ENCODE results near the gene TCN1. TPM values are rescaled to one million over a fixed set of nuclear protein-coding genes. Genes with fewer than 3 reads are reported as not detected.
A peak's percentile ranks its signal among the peaks of the same experiment; 100 is the strongest.

Gene TCN1
- total and polyA plus RNA-seq, 9 of the 15 experiments (the other 6 are each of a cell fraction or from before 2014, with no cell fraction given) = 0.63 to 25.9 (median 8.0) TPM

DNA sequence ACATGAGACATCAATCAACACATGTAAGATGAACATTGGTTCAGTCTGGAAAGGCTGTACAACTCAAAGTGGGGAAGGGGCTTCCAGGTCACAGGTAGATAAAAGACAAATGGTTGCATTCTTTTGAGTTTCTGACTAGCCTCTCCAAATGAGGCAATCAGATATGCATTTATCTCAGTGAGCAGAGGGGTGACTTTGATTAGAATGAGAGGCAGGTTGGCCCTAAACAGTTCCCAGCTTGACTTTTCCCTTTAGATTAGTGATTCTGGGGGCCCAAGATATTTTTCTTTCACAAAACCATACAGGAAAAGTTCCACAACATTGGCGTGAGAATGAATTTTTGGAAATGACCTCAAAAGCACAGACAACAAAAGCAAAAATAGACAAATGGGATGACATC, 49.9 kb downstream of the TCN1 start (continued):
- TF ChIP-seq EP300 (IDR thresholded peaks at IDR 0.05; ENCODE audit: low read length) = peak; percentile 29; the same call in 1 of the 2 replicates
- TF ChIP-seq CBFA2T2 (conservative IDR thresholded peaks at IDR 0.05) = peak; percentile 78
- TF ChIP-seq DPF2 (IDR thresholded peaks at IDR 0.05) = peak; percentile 63
- 0 out of 2 replicates have a peak, but pooled peaks have one; percentile 16 for TF ChIP-seq SMARCC2 (IDR thresholded peaks at IDR 0.05; ENCODE audit: low read depth)
- 0 out of 2 replicates have a peak, but pooled peaks have one; percentile 35 for TF ChIP-seq ERF (CRISPR knock-in tag; IDR thresholded peaks at IDR 0.05)

DNA sequence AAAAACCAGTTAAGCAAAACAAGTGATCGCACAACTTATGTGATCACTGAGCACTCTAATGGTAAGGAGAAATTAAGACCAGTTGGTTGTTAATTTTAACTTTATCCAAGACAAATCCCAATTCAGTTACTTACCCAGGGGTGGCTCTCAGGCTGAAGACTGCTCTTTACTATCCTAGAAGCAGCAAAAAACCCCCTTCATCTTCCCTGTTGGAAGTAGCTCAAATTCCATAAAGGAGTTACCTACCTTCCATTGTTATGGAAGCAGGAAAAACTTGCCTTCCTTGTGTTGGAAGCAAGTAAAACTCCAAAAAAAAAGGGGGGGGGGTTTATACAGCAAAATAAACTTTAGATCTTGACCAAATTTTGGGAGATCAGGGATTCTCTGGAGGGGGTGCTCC, 50.5 kb downstream of the TCN1 start:
- Histone ChIP-seq H3K36me3 (ENCODE audit: control insufficient read depth, insufficient read depth, low read length) (no peaks in the 10 kb centered on the region), H3K9ac (ENCODE audit: insufficient read depth in 1 of 2, low read depth in 2 of 2, low read length in 2 of 2) (no peak overlapping the region), H3K4me2 (ENCODE audit: insufficient read depth, low read length) (no peak overlapping the region), H3K79me2 (ENCODE audit: control insufficient read depth, insufficient read depth, low read length) (peaks cover 5% of the 10 kb centered on the region; the same call in 2 of the 3 replicates), H3K4me1 (replicated peaks in 1 of 2; ENCODE audit: control insufficient read depth in 2 of 2, insufficient read depth in 2 of 2, low read length in 2 of 2) (peaks cover 0 to 26% of the 10 kb centered on the region in 2 experiments; a peak in 4 of 5 replicates), H3K27me3 (ENCODE audit: control insufficient read depth in 2 of 2, insufficient read depth in 2 of 2, low read length in 2 of 2) (no peaks in the 10 kb centered on the region), H2AFZ (ENCODE audit: low read depth, low read length) (peak overlapping the region; percentile 46; the same call in 1 of the 2 replicates), H3K27ac (ENCODE audit: extremely low read depth, low read depth, low read length) (no peak overlapping the region), H3K9me1 (ENCODE audit: control insufficient read depth, insufficient read depth, low read length) (no peaks in the 10 kb centered on the region), H4K20me1 (replicated peaks; ENCODE audit: control insufficient read depth, insufficient read depth, low read length) (no peaks in the 10 kb centered on the region), H3K4me3 (no peak overlapping the region), H3K9me3 (replicated peaks; ENCODE audit: control insufficient read depth, insufficient read depth, low read depth, low read length) (no peaks in the 10 kb centered on the region)
- intact Hi-C loops (cut with micrococcal nuclease) (loop anchor here (10.0 kb wide), 1 partner anchor 519 kb away; no protein-coding TSS in a partner anchor), in situ Hi-C loops (cut with MboI) (no loop called here)
- WGBS (ENCODE audit: insufficient coverage, low coverage, missing lambda C conversion rate) = 92% methylated on average over 1 of the region's 1 CpG
- POLR2A ChIA-PET = interaction anchor here (0.7 to 0.8 kb wide), 2 partner anchors 9 to 321 kb away, joined by 3 read pairs; no protein-coding TSS in a partner anchor
- CTCF ChIA-PET (ENCODE audit: low intra/inter-chr PET ratio) = no interaction called here
- DNase-seq (ENCODE audit: extremely low read depth in 1 of 4, low spot score in 3 of 4) = no peak
- no peak for FAIRE-seq
- no TSS peak for BruUV-seq (replicated peaks)
- TF ChIP-seq POLR2AphosphoS2 (IDR thresholded peaks at IDR 0.05; ENCODE audit: low read length) = no peak
- TF ChIP-seq, protein P1, sequence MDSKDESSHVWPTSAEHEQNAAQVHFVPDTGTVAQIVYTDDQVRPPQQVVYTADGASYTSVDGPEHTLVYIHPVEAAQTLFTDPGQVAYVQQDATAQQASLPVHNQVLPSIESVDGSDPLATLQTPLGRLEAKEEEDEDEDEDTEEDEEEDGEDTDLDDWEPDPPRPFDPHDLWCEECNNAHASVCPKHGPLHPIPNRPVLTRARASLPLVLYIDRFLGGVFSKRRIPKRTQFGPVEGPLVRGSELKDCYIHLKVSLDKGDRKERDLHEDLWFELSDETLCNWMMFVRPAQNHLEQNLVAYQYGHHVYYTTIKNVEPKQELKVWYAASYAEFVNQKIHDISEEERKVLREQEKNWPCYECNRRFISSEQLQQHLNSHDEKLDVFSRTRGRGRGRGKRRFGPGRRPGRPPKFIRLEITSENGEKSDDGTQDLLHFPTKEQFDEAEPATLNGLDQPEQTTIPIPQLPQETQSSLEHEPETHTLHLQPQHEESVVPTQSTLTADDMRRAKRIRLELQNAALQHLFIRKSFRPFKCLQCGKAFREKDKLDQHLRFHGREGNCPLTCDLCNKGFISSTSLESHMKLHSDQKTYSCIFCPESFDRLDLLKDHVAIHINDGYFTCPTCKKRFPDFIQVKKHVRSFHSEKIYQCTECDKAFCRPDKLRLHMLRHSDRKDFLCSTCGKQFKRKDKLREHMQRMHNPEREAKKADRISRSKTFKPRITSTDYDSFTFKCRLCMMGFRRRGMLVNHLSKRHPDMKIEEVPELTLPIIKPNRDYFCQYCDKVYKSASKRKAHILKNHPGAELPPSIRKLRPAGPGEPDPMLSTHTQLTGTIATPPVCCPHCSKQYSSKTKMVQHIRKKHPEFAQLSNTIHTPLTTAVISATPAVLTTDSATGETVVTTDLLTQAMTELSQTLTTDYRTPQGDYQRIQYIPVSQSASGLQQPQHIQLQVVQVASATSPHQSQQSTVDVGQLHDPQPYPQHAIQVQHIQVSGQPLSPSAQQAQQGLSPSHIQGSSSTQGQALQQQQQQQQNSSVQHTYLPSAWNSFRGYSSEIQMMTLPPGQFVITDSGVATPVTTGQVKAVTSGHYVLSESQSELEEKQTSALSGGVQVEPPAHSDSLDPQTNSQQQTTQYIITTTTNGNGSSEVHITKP (IDR thresholded peaks at IDR 0.05; ENCODE audit: partially characterized antibody) = peak; percentile 63
- no peak for TF ChIP-seq SMARCA4 (IDR thresholded peaks at IDR 0.05)
- no peak for TF ChIP-seq POLR2H (tag; IDR thresholded peaks at IDR 0.05; ENCODE audit: low read depth)
- no peak for ATAC-seq

Measured in K562 (cell line).